ENCODE measurements around the gene STRA6. TPM values are rescaled to one million over a fixed set of nuclear protein-coding genes. Genes with fewer than 3 reads are reported as not detected.

The STRA6 gene
- total and polyA plus RNA-seq, 2 donors (not counting 1 experiment from before 2014, with no cell fraction given), result not detected

DNA sequence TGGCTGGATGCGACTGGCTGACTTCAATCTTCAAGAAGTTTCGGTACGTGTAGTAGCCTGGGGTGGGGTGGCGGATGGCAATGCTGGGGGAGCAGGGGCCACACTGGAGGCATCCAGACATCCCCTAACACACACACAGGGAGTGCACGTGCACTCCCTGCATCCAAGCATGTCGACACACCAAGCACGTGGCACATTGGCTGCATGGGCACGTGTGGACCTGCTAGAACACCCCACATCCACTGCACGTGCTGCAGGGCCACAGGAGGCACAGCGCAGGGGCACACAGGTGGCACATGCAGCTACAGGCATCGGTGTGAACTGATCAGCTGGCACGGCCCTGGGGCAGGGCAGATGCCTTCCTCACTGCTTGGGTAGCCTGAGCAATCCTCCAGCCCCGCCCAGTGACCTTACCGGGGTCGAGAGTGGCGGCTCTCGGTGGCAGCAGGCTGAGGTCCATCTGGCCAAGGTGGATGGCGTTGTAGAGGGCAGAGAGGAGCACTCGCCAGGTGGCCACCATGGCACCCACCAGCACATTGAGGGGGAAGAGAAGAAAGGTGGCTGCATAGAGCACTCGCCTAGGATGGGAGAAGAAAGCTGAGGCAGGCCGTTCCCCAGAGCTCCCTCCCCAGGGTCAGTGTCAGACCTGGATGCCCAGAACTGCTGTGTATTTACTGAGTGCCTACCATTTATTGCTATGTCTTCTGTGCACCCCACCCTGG lies 21.5 kb downstream of the STRA6 start:
- Mint-ChIP-seq H3K4me3 (no peak overlapping the region), H3K27me3 (peaks cover 27% of the 10 kb centered on the region), H3K27ac (no peak overlapping the region), H3K4me1 (no peaks in the 10 kb centered on the region), H3K9me3 (ENCODE audit: insufficient read depth) (no peaks in the 10 kb centered on the region)
- Histone ChIP-seq H2AFZ (ENCODE audit: insufficient read depth, low read depth, low read length, poor library complexity, severe bottlenecking) (no peak overlapping the region), H3K36me3 (replicated peaks in 1 of 2; ENCODE audit: control extremely low read depth in 1 of 2, control insufficient read depth in 1 of 2, extremely low read depth in 1 of 2, insufficient read depth in 2 of 2, low read length in 1 of 2) (no peaks in the 10 kb centered on the region), H3K9ac (ENCODE audit: low read length) (no peak overlapping the region), H3K27me3 (replicated peaks in 1 of 4; ENCODE audit: control extremely low read depth in 1 of 4, control insufficient read depth in 3 of 4, insufficient read depth in 4 of 4, low read length in 3 of 4) (no peaks in the 10 kb centered on the region), H3K4me1 (ENCODE audit: control insufficient read depth in 2 of 2, insufficient read depth in 2 of 2, low read length in 2 of 2) (no peaks in the 10 kb centered on the region), H3K4me2 (replicated peaks; ENCODE audit: low read depth, low read length, poor library complexity, severe bottlenecking) (no peak overlapping the region), H3K27ac (ENCODE audit: low read length in 2 of 2) (no peak overlapping the region), H4K20me1 (ENCODE audit: control insufficient read depth, insufficient read depth, low read length, poor library complexity, severe bottlenecking) (no peaks in the 10 kb centered on the region), H3K9me3 (ENCODE audit: control extremely low read depth in 1 of 3, control insufficient read depth in 2 of 3, insufficient read depth in 1 of 3, low read length in 2 of 3) (no peaks in the 10 kb centered on the region), H3K79me2 (ENCODE audit: control insufficient read depth, insufficient read depth, low read length) (no peaks in the 10 kb centered on the region), H3K4me3 (ENCODE audit: control extremely low read depth in 1 of 5, extremely low read depth in 1 of 5, insufficient read depth in 1 of 5, low read depth in 2 of 5, low read length in 4 of 5) (no peak overlapping the region)
- TF ChIP-seq, protein P1, sequence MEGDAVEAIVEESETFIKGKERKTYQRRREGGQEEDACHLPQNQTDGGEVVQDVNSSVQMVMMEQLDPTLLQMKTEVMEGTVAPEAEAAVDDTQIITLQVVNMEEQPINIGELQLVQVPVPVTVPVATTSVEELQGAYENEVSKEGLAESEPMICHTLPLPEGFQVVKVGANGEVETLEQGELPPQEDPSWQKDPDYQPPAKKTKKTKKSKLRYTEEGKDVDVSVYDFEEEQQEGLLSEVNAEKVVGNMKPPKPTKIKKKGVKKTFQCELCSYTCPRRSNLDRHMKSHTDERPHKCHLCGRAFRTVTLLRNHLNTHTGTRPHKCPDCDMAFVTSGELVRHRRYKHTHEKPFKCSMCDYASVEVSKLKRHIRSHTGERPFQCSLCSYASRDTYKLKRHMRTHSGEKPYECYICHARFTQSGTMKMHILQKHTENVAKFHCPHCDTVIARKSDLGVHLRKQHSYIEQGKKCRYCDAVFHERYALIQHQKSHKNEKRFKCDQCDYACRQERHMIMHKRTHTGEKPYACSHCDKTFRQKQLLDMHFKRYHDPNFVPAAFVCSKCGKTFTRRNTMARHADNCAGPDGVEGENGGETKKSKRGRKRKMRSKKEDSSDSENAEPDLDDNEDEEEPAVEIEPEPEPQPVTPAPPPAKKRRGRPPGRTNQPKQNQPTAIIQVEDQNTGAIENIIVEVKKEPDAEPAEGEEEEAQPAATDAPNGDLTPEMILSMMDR (IDR thresholded peaks at IDR 0.05), result no peak
- no peak for TF ChIP-seq EZH2 (IDR thresholded peaks at IDR 0.05; ENCODE audit: borderline replicate concordance, insufficient read depth, low read depth, low read length, poor library complexity, severe bottlenecking)
- no peak for DNase-seq
- intact Hi-C loops (cut with micrococcal nuclease), result no loop called here
- ATAC-seq (ENCODE audit: low read depth), result no peak
- WGBS (ENCODE audit: insufficient coverage), result 84% methylated on average over 16 of the region's 21 CpGs
- ChIA-PET POLR2A (no interaction called here), CTCF (no interaction called here)

GRCh38 chr15:74179983-74180880 lies 22.4 kb downstream of the STRA6 start:
- no peak overlapping the region for H3K4me2 ChIP-seq (replicated peaks; ENCODE audit: low read depth, low read length, poor library complexity, severe bottlenecking)
- DNase-seq (no peak), ATAC-seq (ENCODE audit: low read depth) (no peak)
- Mint-ChIP-seq H3K9me3 (ENCODE audit: insufficient read depth) (no peaks in the 10 kb centered on the region), H3K27ac (no peak overlapping the region), H3K4me1 (no peaks in the 10 kb centered on the region), H3K27me3 (peaks cover 27% of the 10 kb centered on the region), H3K4me3 (no peak overlapping the region)
- no peaks in the 10 kb centered on the region for H3K4me1 ChIP-seq (ENCODE audit: control insufficient read depth in 2 of 2, insufficient read depth in 2 of 2, low read length in 2 of 2)
- POLR2A ChIA-PET, result no interaction called here
- CTCF ChIA-PET, result no interaction called here
- no peak for TF ChIP-seq EZH2 (IDR thresholded peaks at IDR 0.05; ENCODE audit: borderline replicate concordance, insufficient read depth, low read depth, low read length, poor library complexity, severe bottlenecking)
- TF ChIP-seq, protein P1 (IDR thresholded peaks at IDR 0.05), result no peak
- intact Hi-C loops (cut with micrococcal nuclease), result no loop called here
- no peaks in the 10 kb centered on the region for H4K20me1 ChIP-seq (ENCODE audit: control insufficient read depth, insufficient read depth, low read length, poor library complexity, severe bottlenecking)
- H3K9me3 ChIP-seq (ENCODE audit: control extremely low read depth in 1 of 3, control insufficient read depth in 2 of 3, insufficient read depth in 1 of 3, low read length in 2 of 3), result peaks cover 0 to 2% (median 0%) of the 10 kb centered on the region in 3 donors
- no peaks in the 10 kb centered on the region for H3K36me3 ChIP-seq (replicated peaks in 1 of 2; ENCODE audit: control extremely low read depth in 1 of 2, control insufficient read depth in 1 of 2, extremely low read depth in 1 of 2, insufficient read depth in 2 of 2, low read length in 1 of 2)
- H3K79me2 ChIP-seq (ENCODE audit: control insufficient read depth, insufficient read depth, low read length), result no peaks in the 10 kb centered on the region
- no peak overlapping the region for H3K27ac ChIP-seq (ENCODE audit: low read length in 2 of 2)
- no peak overlapping the region for H3K9ac ChIP-seq (ENCODE audit: low read length)
- WGBS (ENCODE audit: insufficient coverage), result 84% methylated on average over 12 of the region's 17 CpGs
- H3K4me3 ChIP-seq (ENCODE audit: control extremely low read depth in 1 of 5, extremely low read depth in 1 of 5, insufficient read depth in 1 of 5, low read depth in 2 of 5, low read length in 4 of 5), result no peak overlapping the region
- no peaks in the 10 kb centered on the region for H3K27me3 ChIP-seq (replicated peaks in 1 of 4; ENCODE audit: control extremely low read depth in 1 of 4, control insufficient read depth in 3 of 4, insufficient read depth in 4 of 4, low read length in 3 of 4)
- no peak overlapping the region for H2AFZ ChIP-seq (ENCODE audit: insufficient read depth, low read depth, low read length, poor library complexity, severe bottlenecking)
